Trophoblast cell (in vitro differentiated cells and primary cell): ENCODE results near the gene COPZ2.
"Not testable (repeated sequence)": the region's sequence is repeated elsewhere in the genome, so short reads cannot be mapped to it uniquely, and the experiment has no call there.

ENCODE experiments used
- DNase-seq, 2 donors: peaks; one replicate each; pipeline ENCODE4 v3.0.0-alpha.2; 2016
- H2AFZ ChIP-seq: 2 replicates; pipeline ENCODE4 v1.6.1; 2013; ENCODE audit warnings: low read length, moderate library complexity, mild to moderate bottlenecking; ENCODE audit not compliant: insufficient read depth, poor library complexity
- H2AK5ac ChIP-seq: 2 replicates; pipeline ENCODE4 v1.6.1; 2013; ENCODE audit warnings: mild to moderate bottlenecking, low read length
- H2BK120ac ChIP-seq: 2 replicates; pipeline ENCODE4 v1.6.1; 2013; ENCODE audit warnings: low read length, mild to moderate bottlenecking, moderate library complexity; ENCODE audit not compliant: insufficient read depth, poor library complexity
- H2BK12ac ChIP-seq: 2 replicates; pipeline ENCODE4 v1.6.1; 2013; ENCODE audit warnings: mild to moderate bottlenecking, low read length, moderate library complexity
- H2BK5ac ChIP-seq: 2 replicates; pipeline ENCODE4 v1.6.1; 2013; ENCODE audit warnings: low read length, low read depth, moderate library complexity, mild to moderate bottlenecking; ENCODE audit not compliant: poor library complexity
- H3K14ac ChIP-seq: 2 replicates; pipeline ENCODE4 v1.6.1; 2013; ENCODE audit warnings: mild to moderate bottlenecking, low read length
- H3K18ac ChIP-seq: 2 replicates; pipeline ENCODE4 v1.6.1; 2013; ENCODE audit warnings: mild to moderate bottlenecking, low read length
- H3K23ac ChIP-seq: 2 replicates; pipeline ENCODE4 v1.6.1; 2013; ENCODE audit warnings: low read length
- H3K27ac ChIP-seq: 2 replicates; pipeline ENCODE4 v1.5.1; 2013; ENCODE audit warnings: low read depth, mild to moderate bottlenecking, inconsistent platforms, low read length, moderate library complexity
- H3K27me3 ChIP-seq: 2 replicates; pipeline ENCODE4 v1.6.1; 2013; ENCODE audit warnings: inconsistent platforms, mild to moderate bottlenecking, low read length, moderate library complexity; ENCODE audit not compliant: insufficient read depth
- H3K36me3 ChIP-seq, 2 experiments: 1 replicate in 1 of 2; 2 replicates in 1 of 2; pipeline ENCODE4 v1.6.1; 2013; ENCODE audit warnings: low read length in 2 of 2, mild to moderate bottlenecking in 2 of 2, moderate library complexity in 1 of 2; ENCODE audit not compliant: insufficient read depth in 2 of 2, control insufficient read depth in 1 of 2
- H3K4ac ChIP-seq: 2 replicates; pipeline ENCODE4 v1.6.1; 2013; ENCODE audit warnings: low read depth, mild to moderate bottlenecking, low read length, moderate library complexity
- H3K4me1 ChIP-seq, 2 experiments: 1 replicate in 1 of 2; 2 replicates in 1 of 2; pipeline ENCODE4 v1.6.1; 2013; ENCODE audit warnings: low read length in 2 of 2, mild to moderate bottlenecking in 2 of 2, moderate library complexity in 1 of 2; ENCODE audit not compliant: insufficient read depth in 2 of 2, control insufficient read depth in 1 of 2
- H3K4me2 ChIP-seq: 2 replicates; pipeline ENCODE4 v1.6.1; 2013; ENCODE audit warnings: inconsistent platforms, mild to moderate bottlenecking, low read length, moderate library complexity
- H3K4me3 ChIP-seq: 2 replicates; pipeline ENCODE4 v1.5.1; 2013; ENCODE audit warnings: mild to moderate bottlenecking, low read depth, low read length, inconsistent platforms
- H3K79me1 ChIP-seq: one replicate; pipeline ENCODE4 v1.6.1; 2013; ENCODE audit warnings: low read length
- H3K79me2 ChIP-seq: 2 replicates; pipeline ENCODE4 v1.6.1; 2013; ENCODE audit warnings: low read length, mild to moderate bottlenecking; ENCODE audit not compliant: control insufficient read depth, insufficient read depth, poor library complexity
- H3K9ac ChIP-seq: 2 replicates; pipeline ENCODE4 v1.6.1; 2013; ENCODE audit warnings: mild to moderate bottlenecking, low read length
- H3K9me3 ChIP-seq: 2 replicates; pipeline ENCODE4 v1.6.1; 2013; ENCODE audit warnings: low read depth, mild to moderate bottlenecking, control low read depth, inconsistent platforms, low read length; ENCODE audit not compliant: insufficient read depth
- H4K12ac ChIP-seq: 2 replicates; pipeline ENCODE4 v1.6.1; 2013; ENCODE audit warnings: low read depth, mild to moderate bottlenecking, low read length, moderate library complexity
- H4K8ac ChIP-seq: 2 replicates; pipeline ENCODE4 v1.6.1; 2013; ENCODE audit warnings: low read depth, mild to moderate bottlenecking, low read length, moderate library complexity
- H4K91ac ChIP-seq: one replicate; pipeline ENCODE4 v1.6.1; 2013; ENCODE audit warnings: low read depth, mild to moderate bottlenecking, low read length, moderate library complexity
- WGBS: extraction: QIAGEN DNeasy Blood & Tissue Kit; methylation state at CpG from one replicate; pipeline ENCODE4 v1.1.7; 2013; ENCODE audit warnings: missing lambda C conversion rate; ENCODE audit not compliant: insufficient read length, insufficient coverage; ENCODE audit errors: extremely low coverage; 5-methylcytosine and 5-hydroxymethylcytosine counted together

COPZ2 gene

GRCh38 chr17:48037838-48038323 lies 284 bp upstream of the COPZ2 start:
- no peak overlapping the region for H4K91ac ChIP-seq
- no peaks in the 10 kb centered on the region for H3K79me1 ChIP-seq
- H3K27ac ChIP-seq, result no peak overlapping the region
- no peak for DNase-seq
- H3K4me3 ChIP-seq, result peak overlapping the region; percentile 44
- H3K4me1 ChIP-seq, result peaks cover 6 to 10% of the 10 kb centered on the region in 2 experiments
- no peak overlapping the region for H3K14ac ChIP-seq
- no peak overlapping the region for H3K18ac ChIP-seq
- H3K4ac ChIP-seq, result no peak overlapping the region
- no peaks in the 10 kb centered on the region for H3K79me2 ChIP-seq
- no peak overlapping the region for H4K8ac ChIP-seq
- no peak overlapping the region for H2BK12ac ChIP-seq
- H3K4me2 ChIP-seq, result peak overlapping the region; percentile 26
- no peak overlapping the region for H2AK5ac ChIP-seq
- no peak overlapping the region for H2BK120ac ChIP-seq
- no peaks in the 10 kb centered on the region for H3K36me3 ChIP-seq
- no CpG with 5 or more reads among the region's 19 CpGs for WGBS
- no peak overlapping the region for H3K23ac ChIP-seq
- peaks cover 19% of the 10 kb centered on the region for H3K27me3 ChIP-seq
- peak overlapping the region; percentile 42 for H2AFZ ChIP-seq
- H3K9me3 ChIP-seq, result peaks cover 5% of the 10 kb centered on the region
- H2BK5ac ChIP-seq, result no peak overlapping the region
- no peak overlapping the region for H4K12ac ChIP-seq
- H3K9ac ChIP-seq, result no peak overlapping the region

- Histone ChIP-seq H3K4me3 (no peak overlapping the region), H3K9ac (no peak overlapping the region), H4K12ac (no peak overlapping the region), H2BK120ac (no peak overlapping the region), H3K4ac (no peak overlapping the region), H3K4me2 (peak overlapping the region; percentile 85), H3K4me1 (peaks cover 6 to 10% of the 10 kb centered on the region in 2 experiments), H4K91ac (no peak overlapping the region), H3K27me3 (peaks cover 19% of the 10 kb centered on the region), H3K27ac (no peak overlapping the region), H3K9me3 (peaks cover 5% of the 10 kb centered on the region), H3K14ac (no peak overlapping the region), H2AK5ac (no peak overlapping the region), H4K8ac (no peak overlapping the region), H3K79me2 (no peaks in the 10 kb centered on the region), H2AFZ (no peak overlapping the region), H3K36me3 (no peaks in the 10 kb centered on the region), H2BK12ac (no peak overlapping the region), H3K23ac (no peak overlapping the region), H3K18ac (no peak overlapping the region), H2BK5ac (no peak overlapping the region), H3K79me1 (no peaks in the 10 kb centered on the region)
- DNase-seq, result no peak
- no CpG with 5 or more reads among the region's 6 CpGs for WGBS
Observed at GRCh38 chr17:48036693-48037035, 933 bp downstream of the COPZ2 start.

GRCh38 chr17:48034734-48035133 lies 2.9 kb downstream of the COPZ2 start:
- H2BK120ac ChIP-seq, H3K79me2 ChIP-seq: not testable (repeated sequence)

GRCh38 chr17:48031966-48032365 lies 5.6 kb downstream of the COPZ2 start:
- H3K4me1 ChIP-seq, result peaks cover 0 to 1% of the 10 kb centered on the region in 2 experiments
- H3K4me3 ChIP-seq, result no peak overlapping the region
- peaks cover 4% of the 10 kb centered on the region for H3K9me3 ChIP-seq
- no peak overlapping the region for H4K12ac ChIP-seq
- no peak overlapping the region for H2AK5ac ChIP-seq
- no peak overlapping the region for H3K14ac ChIP-seq
- no peak overlapping the region for H3K9ac ChIP-seq
- no peaks in the 10 kb centered on the region for H3K79me1 ChIP-seq
- no peak overlapping the region for H3K18ac ChIP-seq
- no peak overlapping the region for H2AFZ ChIP-seq
- no peak overlapping the region for H2BK120ac ChIP-seq
- H3K4me2 ChIP-seq, result no peak overlapping the region
- no peak overlapping the region for H2BK5ac ChIP-seq
- H2BK12ac ChIP-seq, result no peak overlapping the region
- no CpG with 5 or more reads among the region's 6 CpGs for WGBS
- no peak for DNase-seq
- peaks cover 6% of the 10 kb centered on the region for H3K27me3 ChIP-seq
- H3K27ac ChIP-seq, result no peak overlapping the region
- no peaks in the 10 kb centered on the region for H3K36me3 ChIP-seq
- H4K8ac ChIP-seq, result no peak overlapping the region
- H4K91ac ChIP-seq, result no peak overlapping the region
- no peaks in the 10 kb centered on the region for H3K79me2 ChIP-seq
- H3K4ac ChIP-seq, result no peak overlapping the region
- no peak overlapping the region for H3K23ac ChIP-seq

More at GRCh38 chr17:48034734-48035133, 2.9 kb downstream of the COPZ2 start:
- WGBS, result no CpG with 5 or more reads among the region's 12 CpGs
- not testable (repeated sequence) for H3K4me3 ChIP-seq, H3K9me3 ChIP-seq, H4K12ac ChIP-seq, H2BK12ac ChIP-seq, H3K36me3 ChIP-seq, H3K4me1 ChIP-seq, H2AK5ac ChIP-seq, DNase-seq, H3K9ac ChIP-seq, H4K8ac ChIP-seq, H4K91ac ChIP-seq, H3K23ac ChIP-seq, H3K4ac ChIP-seq, H3K4me2 ChIP-seq, H3K14ac ChIP-seq, H3K18ac ChIP-seq, H3K79me1 ChIP-seq, H2AFZ ChIP-seq, H3K27ac ChIP-seq, H2BK5ac ChIP-seq
- H3K27me3 ChIP-seq, result peaks cover 19% of the 10 kb centered on the region
